AG04449 (cell line): Measurements from ENCODE around the gene MCTP1.

Experiments used
- CTCF ChIA-PET: fragments of 350-600 bp; formaldehyde crosslinking; extraction: SDS; loops from one replicate; lab custom pipeline; 2021; ENCODE audit warnings: antibody characterized with exemption; lab: Yijun Ruan, JAX
- POLR2A ChIA-PET: fragments of 400-600, 350-600 bp; formaldehyde crosslinking; extraction: SDS; loops from one replicate; lab custom pipeline; 2020; ENCODE audit warnings: antibody characterized with exemption, inconsistent platforms; lab: Yijun Ruan, JAX
- DNase-seq: peaks from one replicate; pipeline ENCODE4 v3.0.0-alpha.2; 2010; ENCODE audit warnings: low read depth, low spot score
- H3K4me3 ChIP-seq: 2 replicates; pipeline ENCODE4 v1.5.1; 2011; ENCODE audit warnings: low read depth, mild to moderate bottlenecking, control low read depth, low read length
- TF ChIP-seq, protein P1 (sequence below): IDR thresholded peaks from one replicate; pipeline ENCODE4 v1.5.1; 2011; ENCODE audit warnings: mild to moderate bottlenecking, moderate library complexity, low read length, control low read depth, inconsistent platforms; ENCODE audit not compliant: insufficient read depth; ENCODE audit errors: missing control alignments

MCTP1 gene

GRCh38 chr5:95304711-95305110 is 19.8 kb upstream of the MCTP1 start:
- TF ChIP-seq, protein P1, sequence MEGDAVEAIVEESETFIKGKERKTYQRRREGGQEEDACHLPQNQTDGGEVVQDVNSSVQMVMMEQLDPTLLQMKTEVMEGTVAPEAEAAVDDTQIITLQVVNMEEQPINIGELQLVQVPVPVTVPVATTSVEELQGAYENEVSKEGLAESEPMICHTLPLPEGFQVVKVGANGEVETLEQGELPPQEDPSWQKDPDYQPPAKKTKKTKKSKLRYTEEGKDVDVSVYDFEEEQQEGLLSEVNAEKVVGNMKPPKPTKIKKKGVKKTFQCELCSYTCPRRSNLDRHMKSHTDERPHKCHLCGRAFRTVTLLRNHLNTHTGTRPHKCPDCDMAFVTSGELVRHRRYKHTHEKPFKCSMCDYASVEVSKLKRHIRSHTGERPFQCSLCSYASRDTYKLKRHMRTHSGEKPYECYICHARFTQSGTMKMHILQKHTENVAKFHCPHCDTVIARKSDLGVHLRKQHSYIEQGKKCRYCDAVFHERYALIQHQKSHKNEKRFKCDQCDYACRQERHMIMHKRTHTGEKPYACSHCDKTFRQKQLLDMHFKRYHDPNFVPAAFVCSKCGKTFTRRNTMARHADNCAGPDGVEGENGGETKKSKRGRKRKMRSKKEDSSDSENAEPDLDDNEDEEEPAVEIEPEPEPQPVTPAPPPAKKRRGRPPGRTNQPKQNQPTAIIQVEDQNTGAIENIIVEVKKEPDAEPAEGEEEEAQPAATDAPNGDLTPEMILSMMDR, result no peak
- DNase-seq, result no peak
- POLR2A ChIA-PET, result no interaction called here
- CTCF ChIA-PET, result no interaction called here
- H3K4me3 ChIP-seq, result no peak overlapping the region

DNA sequence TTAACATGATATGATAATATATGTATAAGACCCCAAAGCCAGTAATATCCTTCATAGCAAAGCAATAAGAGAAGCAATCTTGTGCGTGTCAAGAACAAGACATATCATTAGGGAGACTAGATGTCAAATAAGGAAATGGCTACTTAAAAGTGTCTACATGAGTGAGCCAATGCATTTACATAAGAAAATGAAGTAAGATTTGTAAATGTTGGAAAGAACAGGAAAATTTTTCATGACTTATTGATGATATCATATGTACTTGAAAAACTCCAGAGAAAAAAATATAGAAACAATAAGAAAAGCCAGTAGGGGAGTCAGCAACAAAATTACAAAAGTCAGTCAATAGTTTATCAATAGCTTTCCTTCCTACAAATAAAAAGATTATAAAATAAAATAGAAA is 13.8 kb upstream of the MCTP1 start:
- no peak for DNase-seq
- ChIA-PET CTCF (no interaction called here), POLR2A (no interaction called here)
- TF ChIP-seq, protein P1, result no peak
- H3K4me3 ChIP-seq, result no peak overlapping the region

- ChIA-PET CTCF (no interaction called here), POLR2A (no interaction called here)
- no peak overlapping the region for H3K4me3 ChIP-seq
- TF ChIP-seq, protein P1, result no peak
- DNase-seq, result no peak
Measured at GRCh38 chr5:95296291-95296690, 11.4 kb upstream of the MCTP1 start.

GRCh38 chr5:95285409-95285755 is 488 bp upstream of the MCTP1 start:
- TF ChIP-seq, protein P1, result no peak
- no peak overlapping the region; the same call in 1 of the 2 replicates for H3K4me3 ChIP-seq
- POLR2A ChIA-PET, result no interaction called here
- no peak for DNase-seq
- CTCF ChIA-PET, result interaction anchor here (1.3 to 1.9 kb wide), 3 partner anchors 23 to 318 kb away, joined by 4 to 5 read pairs (median 4); no protein-coding TSS in a partner anchor

DNA sequence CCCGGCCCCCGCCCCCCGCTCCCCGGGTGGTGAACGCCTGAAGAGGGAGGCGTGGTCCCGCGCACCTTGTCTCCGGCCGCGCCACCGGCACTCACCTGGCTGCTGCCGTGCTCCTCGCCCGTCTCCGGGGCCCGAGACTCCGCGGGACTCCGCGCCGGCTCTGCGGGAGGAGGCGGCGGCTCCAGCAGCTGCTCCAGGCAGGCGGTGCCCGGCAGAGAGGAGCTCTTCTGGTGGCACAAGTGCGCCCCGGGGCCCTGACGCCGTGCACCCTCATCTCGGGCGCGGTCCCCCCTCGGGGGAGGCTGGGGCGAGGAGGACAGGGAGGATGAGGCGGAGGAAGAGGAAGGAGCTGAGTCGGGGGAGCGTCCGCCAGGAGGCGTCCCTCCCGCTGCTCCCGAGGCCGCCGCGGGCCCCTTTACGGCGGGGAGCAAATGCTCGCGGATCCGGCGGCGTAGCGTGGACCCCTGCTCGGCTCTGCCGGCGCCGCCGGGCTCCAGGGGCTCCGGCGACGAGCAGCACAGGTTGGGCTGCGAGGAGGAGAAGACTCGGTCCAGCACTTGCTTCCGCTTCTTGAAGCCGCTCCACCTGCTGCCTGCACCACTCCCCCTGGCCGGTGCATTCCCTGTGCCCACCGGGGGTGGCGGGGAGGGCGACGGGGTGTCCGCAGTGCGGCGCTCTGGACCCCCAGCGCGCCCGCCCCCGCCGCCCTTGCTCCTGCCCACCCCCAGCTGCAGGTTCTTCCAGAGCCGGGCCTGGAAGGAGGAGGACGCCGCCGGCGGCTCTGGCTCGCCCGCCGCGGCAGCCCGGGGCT is 928 bp downstream of the MCTP1 start:
- DNase-seq, result no peak
- ChIA-PET CTCF (interaction anchor here (1.1 to 1.9 kb wide), 4 partner anchors 20 to 316 kb away, joined by 3 to 5 read pairs (median 4); no protein-coding TSS in a partner anchor), POLR2A (no interaction called here)
- peak overlapping the region; percentile 52 for H3K4me3 ChIP-seq
- TF ChIP-seq, protein P1, result peak; percentile 52

DNA sequence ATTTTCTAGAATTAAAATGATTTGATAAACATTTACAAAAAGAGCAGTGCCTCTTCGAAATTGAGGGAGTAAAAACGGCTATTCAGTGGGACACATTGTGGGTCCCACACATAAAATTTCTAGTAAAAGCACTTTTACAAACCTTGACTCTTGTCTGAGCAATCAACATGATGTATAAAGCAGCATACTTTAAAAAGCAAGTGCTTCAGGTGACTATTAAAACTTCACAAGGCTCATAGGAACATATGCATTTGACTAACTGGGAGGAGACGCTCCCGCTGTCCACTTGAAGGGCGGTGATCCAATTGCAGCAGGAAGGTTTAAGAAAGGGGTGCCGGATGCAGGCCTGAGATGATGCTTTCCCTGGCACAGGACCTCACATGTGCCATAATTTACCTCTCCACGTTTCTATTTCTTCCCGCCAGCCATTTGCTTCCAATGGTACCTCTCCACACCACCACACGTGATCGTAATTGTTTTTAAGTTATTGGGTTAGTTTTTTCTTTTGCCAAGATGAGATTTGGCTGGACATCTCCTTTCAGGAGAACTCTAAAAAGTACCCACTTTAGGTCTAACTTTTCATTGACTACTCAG is 1.8 kb downstream of the MCTP1 start:
- TF ChIP-seq, protein P1, result no peak
- DNase-seq, result no peak
- ChIA-PET CTCF (interaction anchor here (1.1 kb wide), 2 partner anchors 19 to 27 kb away, joined by 3 read pairs; no protein-coding TSS in a partner anchor), POLR2A (no interaction called here)
- no peak overlapping the region; the same call in 1 of the 2 replicates for H3K4me3 ChIP-seq
